SU-DHL-6 (cell line): ENCODE data around the gene FABP1.

Experiments used
- EZH2phosphoT487 ChIP-seq: fragments of 200-600 bp; sonication (generic), shearing (Covaris generic); conservative IDR thresholded peaks from 2 replicates; pipeline ENCODE4 v1.6.1; 2018; ENCODE audit warnings: mild to moderate bottlenecking, antibody characterized with exemption, low read length, moderate library complexity, mixed read lengths
- TF ChIP-seq, protein P1 (sequence below): fragments of 200-600 bp; sonication (generic); IDR thresholded peaks from one replicate; pipeline ENCODE4 v1.5.1; 2017; ENCODE audit warnings: antibody characterized with exemption, mild to moderate bottlenecking, low read length, moderate library complexity; ENCODE audit not compliant: insufficient read depth, poor library complexity, severe bottlenecking

DNA sequence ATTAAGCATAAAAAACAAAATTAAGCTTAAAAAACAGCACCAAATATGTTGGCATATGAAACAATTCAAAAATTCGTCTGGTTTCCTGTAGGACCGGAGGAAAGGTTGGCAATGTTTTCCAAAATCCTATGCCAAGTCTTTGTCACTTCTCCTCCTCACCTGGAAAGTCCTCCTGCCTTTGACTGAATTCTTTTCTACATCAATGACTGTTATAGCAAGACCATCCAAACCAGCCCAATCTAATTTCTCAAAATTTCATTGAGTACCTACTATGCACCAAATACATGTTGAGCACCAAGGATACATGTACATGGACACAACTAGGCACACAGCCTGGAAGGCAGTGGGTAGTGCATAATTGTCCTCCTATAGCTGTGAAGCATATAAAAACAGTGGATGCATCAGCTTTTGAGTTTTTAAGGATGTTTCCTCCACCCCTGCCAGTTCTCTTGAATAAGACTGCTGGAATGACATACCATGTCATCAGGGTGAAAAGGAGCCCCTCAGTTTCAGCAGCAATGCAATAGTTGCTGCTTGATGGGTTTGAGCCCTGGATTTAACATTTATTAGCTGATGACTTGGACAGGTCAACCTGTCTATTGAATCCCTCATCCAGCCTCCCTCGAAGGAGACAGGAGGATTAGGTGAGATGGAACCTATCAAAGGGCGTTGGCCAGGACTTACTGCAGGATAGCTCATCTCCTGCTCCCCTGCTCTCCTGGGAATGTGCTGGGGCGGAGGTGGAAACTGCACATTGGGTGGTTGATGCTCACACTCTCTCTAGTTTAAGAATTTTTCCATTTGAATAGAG lies 4.5 kb downstream of the FABP1 start:
- TF ChIP-seq EZH2phosphoT487 = no peak
- TF ChIP-seq, protein P1, sequence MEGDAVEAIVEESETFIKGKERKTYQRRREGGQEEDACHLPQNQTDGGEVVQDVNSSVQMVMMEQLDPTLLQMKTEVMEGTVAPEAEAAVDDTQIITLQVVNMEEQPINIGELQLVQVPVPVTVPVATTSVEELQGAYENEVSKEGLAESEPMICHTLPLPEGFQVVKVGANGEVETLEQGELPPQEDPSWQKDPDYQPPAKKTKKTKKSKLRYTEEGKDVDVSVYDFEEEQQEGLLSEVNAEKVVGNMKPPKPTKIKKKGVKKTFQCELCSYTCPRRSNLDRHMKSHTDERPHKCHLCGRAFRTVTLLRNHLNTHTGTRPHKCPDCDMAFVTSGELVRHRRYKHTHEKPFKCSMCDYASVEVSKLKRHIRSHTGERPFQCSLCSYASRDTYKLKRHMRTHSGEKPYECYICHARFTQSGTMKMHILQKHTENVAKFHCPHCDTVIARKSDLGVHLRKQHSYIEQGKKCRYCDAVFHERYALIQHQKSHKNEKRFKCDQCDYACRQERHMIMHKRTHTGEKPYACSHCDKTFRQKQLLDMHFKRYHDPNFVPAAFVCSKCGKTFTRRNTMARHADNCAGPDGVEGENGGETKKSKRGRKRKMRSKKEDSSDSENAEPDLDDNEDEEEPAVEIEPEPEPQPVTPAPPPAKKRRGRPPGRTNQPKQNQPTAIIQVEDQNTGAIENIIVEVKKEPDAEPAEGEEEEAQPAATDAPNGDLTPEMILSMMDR = no peak
